Upper lobe of left lung (tissue), 4 donors: Measurements from ENCODE around the gene RAB40B.

Experiments
- EP300 ChIP-seq, 4 donors: sonication (generic); formaldehyde crosslinking; IDR thresholded peaks; one replicate each; pipeline ENCODE4 v1.5.1; 2017; ENCODE audit warnings: antibody characterized with exemption in 4 of 4, control low read depth in 2 of 4
- POLR2AphosphoS5 ChIP-seq, 2 donors: sonication (generic); formaldehyde crosslinking; IDR thresholded peaks; one replicate each; pipeline ENCODE4 v1.5.1; 2017; ENCODE audit warnings: antibody characterized with exemption in 2 of 2
- TF ChIP-seq, protein P1 (sequence below), 6 experiments: fragments of 450-650 bp in 4 of 6; fragments of 200-600 bp in 2 of 6; sonication (generic) in 2 of 6; IDR thresholded peaks; one replicate each; pipeline ENCODE4 v1.5.1; 2016 to 2019; ENCODE audit warnings: antibody characterized with exemption in 6 of 6

DNA sequence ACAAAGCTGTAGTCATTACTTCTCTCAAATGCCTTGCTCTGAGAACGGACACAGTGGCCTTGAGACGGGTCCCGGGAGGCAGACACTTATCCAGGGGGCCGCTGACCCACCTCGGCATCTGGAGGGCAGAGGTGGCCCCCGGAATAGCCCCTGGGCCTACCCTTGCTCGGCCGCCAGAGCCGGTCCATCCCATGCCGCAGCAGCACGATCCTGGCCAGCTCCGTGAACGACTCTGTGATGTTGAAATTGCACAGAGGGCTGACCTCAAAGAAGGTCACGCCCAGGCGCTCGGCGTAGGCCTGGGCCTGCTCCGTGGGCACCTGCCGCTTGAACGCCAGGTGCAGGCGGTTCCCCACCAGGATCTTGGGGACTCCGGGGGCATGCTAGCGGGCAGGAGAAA lies 40.2 kb downstream of the RAB40B start:
- TF ChIP-seq, protein P1, sequence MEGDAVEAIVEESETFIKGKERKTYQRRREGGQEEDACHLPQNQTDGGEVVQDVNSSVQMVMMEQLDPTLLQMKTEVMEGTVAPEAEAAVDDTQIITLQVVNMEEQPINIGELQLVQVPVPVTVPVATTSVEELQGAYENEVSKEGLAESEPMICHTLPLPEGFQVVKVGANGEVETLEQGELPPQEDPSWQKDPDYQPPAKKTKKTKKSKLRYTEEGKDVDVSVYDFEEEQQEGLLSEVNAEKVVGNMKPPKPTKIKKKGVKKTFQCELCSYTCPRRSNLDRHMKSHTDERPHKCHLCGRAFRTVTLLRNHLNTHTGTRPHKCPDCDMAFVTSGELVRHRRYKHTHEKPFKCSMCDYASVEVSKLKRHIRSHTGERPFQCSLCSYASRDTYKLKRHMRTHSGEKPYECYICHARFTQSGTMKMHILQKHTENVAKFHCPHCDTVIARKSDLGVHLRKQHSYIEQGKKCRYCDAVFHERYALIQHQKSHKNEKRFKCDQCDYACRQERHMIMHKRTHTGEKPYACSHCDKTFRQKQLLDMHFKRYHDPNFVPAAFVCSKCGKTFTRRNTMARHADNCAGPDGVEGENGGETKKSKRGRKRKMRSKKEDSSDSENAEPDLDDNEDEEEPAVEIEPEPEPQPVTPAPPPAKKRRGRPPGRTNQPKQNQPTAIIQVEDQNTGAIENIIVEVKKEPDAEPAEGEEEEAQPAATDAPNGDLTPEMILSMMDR (IDR thresholded peaks at IDR 0.05), result no peak
- TF ChIP-seq POLR2AphosphoS5 (IDR thresholded peaks at IDR 0.05) (no peak), EP300 (IDR thresholded peaks at IDR 0.05) (no peak)
